Upper lobe of left lung (tissue), 6 donors: ENCODE data around the gene ASCC2. TPM values are rescaled to one million over a fixed set of nuclear protein-coding genes. Genes with fewer than 3 reads are reported as not detected.
"Not testable (repeated sequence)": the region's sequence is repeated elsewhere in the genome, so short reads cannot be mapped to it uniquely, and the experiment has no call there.

Experiments used
- ATAC-seq, 2 donors: fragments of 200-7000 bp; cut with Tn5 transposase; one replicate each; pipeline ENCODE4 v1.9.1; 2022; ENCODE audit warnings: mild to moderate bottlenecking in 2 of 2, moderate library complexity in 2 of 2; ENCODE audit not compliant: low FRiP score in 2 of 2
- DNase-seq, 2 donors: peaks; one replicate each; pipeline ENCODE4 v3.0.0-alpha.2; 2019 to 2020
- H3K27ac ChIP-seq, 4 donors: fragments of 200-600 bp; sonication (generic); one replicate each; pipeline ENCODE4 v1.5.1; 2016 to 2019
- H3K27me3 ChIP-seq, 4 donors: fragments of 200-600 bp; sonication (generic); one replicate each; pipeline ENCODE4 v1.5.1; 2017 to 2019
- H3K36me3 ChIP-seq, 4 donors: fragments of 200-600 bp; sonication (generic); one replicate each; pipeline ENCODE4 v1.5.1; 2016 to 2019
- H3K4me1 ChIP-seq, 4 donors: fragments of 200-600 bp; sonication (generic); one replicate each; pipeline ENCODE4 v1.5.1; 2018 to 2019
- H3K4me3 ChIP-seq, 4 donors: fragments of 200-600 bp; sonication (generic); one replicate each; pipeline ENCODE4 v1.5.1; 2017 to 2019; ENCODE audit warnings: mild to moderate bottlenecking in 2 of 4, moderate library complexity in 1 of 4
- H3K9me3 ChIP-seq, 4 donors: fragments of 200-600 bp; sonication (generic); one replicate each; pipeline ENCODE4 v1.5.1; 2018 to 2019
- EP300 ChIP-seq, 4 donors: sonication (generic); formaldehyde crosslinking; IDR thresholded peaks; one replicate each; pipeline ENCODE4 v1.5.1; 2017; ENCODE audit warnings: antibody characterized with exemption in 4 of 4, control low read depth in 2 of 4
- POLR2A ChIP-seq, 4 donors: fragments of 450-650 bp; IDR thresholded peaks; one replicate each; pipeline ENCODE4 v1.5.1; 2016 to 2017; ENCODE audit warnings: antibody characterized with exemption in 4 of 4, mild to moderate bottlenecking in 2 of 4
- POLR2AphosphoS5 ChIP-seq, 2 donors: sonication (generic); formaldehyde crosslinking; IDR thresholded peaks; one replicate each; pipeline ENCODE4 v1.5.1; 2017; ENCODE audit warnings: antibody characterized with exemption in 2 of 2
- WGBS, 2 donors: methylation state at CpG; one replicate each; pipeline ENCODE4 v1.1.5; 2017 to 2018; 5-methylcytosine and 5-hydroxymethylcytosine counted together
- total RNA-seq, 6 donors: library from RNA; depleted of rRNA in 4 of 6; stranded (reverse); fragments of >200 nt in 4 of 6; gene quantifications; one replicate each; pipeline versions ENCODE4 v1.1.0 to v1.2.1, GENCODE V29; 2016 to 2021
- TF ChIP-seq, protein P1 (sequence below), 6 experiments: fragments of 450-650 bp in 4 of 6; fragments of 200-600 bp in 2 of 6; sonication (generic) in 2 of 6; IDR thresholded peaks; one replicate each; pipeline ENCODE4 v1.5.1; 2016 to 2019; ENCODE audit warnings: antibody characterized with exemption in 6 of 6
- donor health status: DM: no; HTN: no; CAD: no; lungs with moderate emphysema.
- donor health status: DM: no; HTN: yes; CAD: no; lungs with severe emphysema.

ASCC2 gene
- total RNA-seq, 6 donors from 2014 or later, result 42.3 to 129 (median 64.3) TPM

DNA sequence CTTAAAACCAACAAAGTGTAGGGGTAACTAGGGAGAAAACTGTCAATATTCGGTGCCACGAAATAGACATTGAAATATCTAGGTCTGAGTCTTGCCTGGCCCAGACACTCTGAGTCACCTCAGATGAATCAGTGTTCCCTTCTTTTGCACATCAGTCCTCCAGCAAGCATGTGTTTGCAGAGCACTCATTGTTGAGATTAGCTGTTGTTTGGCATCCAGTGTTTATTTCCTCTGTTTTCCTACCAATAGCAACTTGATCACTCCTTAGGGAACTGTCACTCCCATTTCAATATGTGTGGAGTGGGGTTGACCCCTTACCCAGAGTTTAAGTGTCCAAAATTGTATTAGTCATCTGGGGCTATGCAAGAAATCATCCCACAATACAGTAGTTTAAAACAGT is 4.7 kb upstream of the ASCC2 start:
- ATAC-seq (peak in 1 of 2 donors; percentile 77), DNase-seq (no peak)
- 71 to 85% methylated on average over 2 of the region's 2 CpGs for WGBS, 2 donors
- Histone ChIP-seq H3K9me3 (peaks cover 0 to 5% (median 2%) of the 10 kb centered on the region in 4 donors), H3K27me3 (no peaks in the 10 kb centered on the region), H3K4me1 (peaks cover 0 to 6% (median 5%) of the 10 kb centered on the region in 4 donors), H3K4me3 (no peak overlapping the region), H3K27ac (no peak overlapping the region), H3K36me3 (no peaks in the 10 kb centered on the region)
- peak in 1 of 2 donors; percentile 64 for TF ChIP-seq POLR2AphosphoS5 (IDR thresholded peaks at IDR 0.05)
- TF ChIP-seq, protein P1, sequence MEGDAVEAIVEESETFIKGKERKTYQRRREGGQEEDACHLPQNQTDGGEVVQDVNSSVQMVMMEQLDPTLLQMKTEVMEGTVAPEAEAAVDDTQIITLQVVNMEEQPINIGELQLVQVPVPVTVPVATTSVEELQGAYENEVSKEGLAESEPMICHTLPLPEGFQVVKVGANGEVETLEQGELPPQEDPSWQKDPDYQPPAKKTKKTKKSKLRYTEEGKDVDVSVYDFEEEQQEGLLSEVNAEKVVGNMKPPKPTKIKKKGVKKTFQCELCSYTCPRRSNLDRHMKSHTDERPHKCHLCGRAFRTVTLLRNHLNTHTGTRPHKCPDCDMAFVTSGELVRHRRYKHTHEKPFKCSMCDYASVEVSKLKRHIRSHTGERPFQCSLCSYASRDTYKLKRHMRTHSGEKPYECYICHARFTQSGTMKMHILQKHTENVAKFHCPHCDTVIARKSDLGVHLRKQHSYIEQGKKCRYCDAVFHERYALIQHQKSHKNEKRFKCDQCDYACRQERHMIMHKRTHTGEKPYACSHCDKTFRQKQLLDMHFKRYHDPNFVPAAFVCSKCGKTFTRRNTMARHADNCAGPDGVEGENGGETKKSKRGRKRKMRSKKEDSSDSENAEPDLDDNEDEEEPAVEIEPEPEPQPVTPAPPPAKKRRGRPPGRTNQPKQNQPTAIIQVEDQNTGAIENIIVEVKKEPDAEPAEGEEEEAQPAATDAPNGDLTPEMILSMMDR (IDR thresholded peaks at IDR 0.05), result no peak

DNA sequence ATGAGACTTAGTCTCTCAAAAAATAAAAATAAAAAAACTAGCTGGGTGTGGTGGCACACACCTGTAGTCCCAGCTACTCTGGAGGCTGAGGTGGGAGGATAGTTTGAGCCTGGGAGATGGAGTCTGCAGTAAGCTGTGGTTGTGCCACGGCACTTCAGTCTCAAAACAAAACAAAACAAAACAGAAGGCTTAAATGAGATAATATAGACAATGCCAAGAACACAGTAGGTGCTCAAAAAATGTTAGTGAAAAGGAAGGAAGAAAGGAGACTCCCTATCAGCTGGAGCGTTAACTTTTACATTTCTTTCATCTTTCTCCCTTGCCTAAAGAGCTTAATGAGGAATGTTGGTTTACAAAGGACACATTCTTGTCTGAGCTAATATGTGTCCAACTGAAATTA is 4.1 kb upstream of the ASCC2 start:
- WGBS, 2 donors, result 69 to 80% methylated on average over 2 of the region's 2 CpGs
- peaks cover 0 to 5% (median 2%) of the 10 kb centered on the region in 4 donors for H3K9me3 ChIP-seq
- no peak for DNase-seq
- no peak for ATAC-seq
- TF ChIP-seq POLR2AphosphoS5 (IDR thresholded peaks at IDR 0.05) (no peak), EP300 (IDR thresholded peaks at IDR 0.05) (no peak), POLR2A (IDR thresholded peaks at IDR 0.05) (no peak)
- TF ChIP-seq, protein P1 (IDR thresholded peaks at IDR 0.05), result no peak
- H3K4me1 ChIP-seq, result peaks cover 4 to 12% (median 10%) of the 10 kb centered on the region in 4 donors
- no peaks in the 10 kb centered on the region for H3K36me3 ChIP-seq
- peak overlapping the region in 1 of 4 donors; percentile 8 for H3K27ac ChIP-seq
- H3K4me3 ChIP-seq, result no peak overlapping the region
- no peaks in the 10 kb centered on the region for H3K27me3 ChIP-seq

DNA sequence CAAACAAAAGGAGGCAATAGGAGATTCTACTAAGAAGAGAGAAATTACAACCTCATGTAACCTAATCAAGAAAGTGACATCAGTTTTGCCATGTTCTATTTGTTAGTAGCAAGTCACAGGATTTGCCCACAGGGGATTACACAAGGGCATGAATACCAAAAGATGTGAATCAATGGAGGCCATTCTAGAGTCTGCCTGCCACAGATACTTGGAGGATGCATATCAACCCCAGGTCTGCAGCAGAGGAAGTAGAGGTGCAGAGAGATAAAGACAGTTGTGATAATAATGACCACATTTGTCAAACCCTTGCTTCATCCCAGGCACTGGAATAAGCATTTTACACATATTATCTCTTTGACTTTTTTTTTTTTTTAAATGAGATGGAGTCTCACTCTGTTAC is 2.4 kb upstream of the ASCC2 start:
- Histone ChIP-seq H3K27me3 (no peaks in the 10 kb centered on the region), H3K36me3 (no peaks in the 10 kb centered on the region), H3K4me3 (no peak overlapping the region), H3K9me3 (no peaks in the 10 kb centered on the region), H3K27ac (no peak overlapping the region), H3K4me1 (peaks cover 8 to 27% (median 18%) of the 10 kb centered on the region in 4 donors)
- no peak for TF ChIP-seq POLR2A (IDR thresholded peaks at IDR 0.05)
- TF ChIP-seq, protein P1 (IDR thresholded peaks at IDR 0.05), result no peak
- no peak for TF ChIP-seq POLR2AphosphoS5 (IDR thresholded peaks at IDR 0.05)
- TF ChIP-seq EP300 (IDR thresholded peaks at IDR 0.05), result no peak
- ATAC-seq (no peak), DNase-seq (no peak)

DNA sequence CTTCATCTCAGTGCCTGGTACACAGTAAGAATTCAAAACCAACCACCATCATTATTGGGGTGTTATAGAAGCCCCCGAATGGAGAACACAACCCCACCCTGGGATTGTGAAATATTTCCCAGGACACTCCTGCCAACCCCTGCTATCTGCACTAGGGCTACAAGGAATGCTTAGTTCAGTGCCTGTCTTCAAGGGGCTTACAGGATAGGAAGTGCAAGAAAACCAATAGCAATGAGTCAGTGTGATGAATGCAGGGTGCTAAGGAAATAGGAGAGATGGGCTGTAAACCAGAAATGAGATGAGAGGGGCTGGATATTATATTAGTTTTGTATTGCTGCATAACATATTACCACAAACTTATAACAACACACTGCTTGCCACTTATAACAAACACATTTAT is 965 bp upstream of the ASCC2 start:
- TF ChIP-seq POLR2A (IDR thresholded peaks at IDR 0.05) (no peak), EP300 (IDR thresholded peaks at IDR 0.05) (no peak), POLR2AphosphoS5 (IDR thresholded peaks at IDR 0.05) (no peak)
- TF ChIP-seq, protein P1 (IDR thresholded peaks at IDR 0.05), result no peak
- H3K4me3 ChIP-seq, result peak overlapping the region in 1 of 4 donors; percentile 95
- 75 to 77% methylated on average over 1 of the region's 1 CpG for WGBS, 2 donors
- ATAC-seq, result no peak
- no peaks in the 10 kb centered on the region for H3K27me3 ChIP-seq
- no peak for DNase-seq
- H3K27ac ChIP-seq, result peak overlapping the region; percentile 83 to 88 (median 86)
- H3K4me1 ChIP-seq, result peaks cover 8 to 27% (median 18%) of the 10 kb centered on the region in 4 donors
- H3K36me3 ChIP-seq, result peaks cover 2 to 4% (median 4%) of the 10 kb centered on the region in 4 donors
- no peaks in the 10 kb centered on the region for H3K9me3 ChIP-seq

DNA sequence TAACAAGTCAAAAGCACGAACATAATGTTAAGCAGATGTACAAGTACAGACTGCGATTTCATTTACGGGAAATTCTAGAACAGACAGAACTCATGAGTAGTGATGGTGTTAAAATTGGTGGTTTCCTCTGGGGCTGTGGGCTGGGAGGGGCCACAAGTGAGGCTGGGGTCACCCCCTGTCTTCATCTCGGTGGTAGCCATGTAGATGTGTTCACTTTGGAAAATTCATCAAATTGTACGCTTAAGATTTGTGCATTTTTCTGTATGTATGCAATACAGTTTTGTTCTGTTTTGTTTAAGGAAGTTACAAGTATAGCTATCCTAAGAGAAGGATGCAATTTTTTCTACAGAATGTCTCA is 504 bp upstream of the ASCC2 start:
- Histone ChIP-seq H3K4me3 (peak overlapping the region in 3 of 4 donors; percentile 88 to 98 (median 95)), H3K27me3 (no peaks in the 10 kb centered on the region), H3K4me1 (peaks cover 8 to 27% (median 18%) of the 10 kb centered on the region in 4 donors), H3K9me3 (no peaks in the 10 kb centered on the region), H3K36me3 (peaks cover 4 to 8% (median 6%) of the 10 kb centered on the region in 4 donors), H3K27ac (peak overlapping the region; percentile 83 to 88 (median 86))
- 23% methylated on average over 5 of the region's 5 CpGs for WGBS, 2 donors
- DNase-seq, result no peak
- peak in 1 of 2 donors; percentile 10 for ATAC-seq
- peak in 1 of 4 donors; percentile 2 for TF ChIP-seq EP300 (IDR thresholded peaks at IDR 0.05)
- no peak for TF ChIP-seq POLR2AphosphoS5 (IDR thresholded peaks at IDR 0.05)

DNA sequence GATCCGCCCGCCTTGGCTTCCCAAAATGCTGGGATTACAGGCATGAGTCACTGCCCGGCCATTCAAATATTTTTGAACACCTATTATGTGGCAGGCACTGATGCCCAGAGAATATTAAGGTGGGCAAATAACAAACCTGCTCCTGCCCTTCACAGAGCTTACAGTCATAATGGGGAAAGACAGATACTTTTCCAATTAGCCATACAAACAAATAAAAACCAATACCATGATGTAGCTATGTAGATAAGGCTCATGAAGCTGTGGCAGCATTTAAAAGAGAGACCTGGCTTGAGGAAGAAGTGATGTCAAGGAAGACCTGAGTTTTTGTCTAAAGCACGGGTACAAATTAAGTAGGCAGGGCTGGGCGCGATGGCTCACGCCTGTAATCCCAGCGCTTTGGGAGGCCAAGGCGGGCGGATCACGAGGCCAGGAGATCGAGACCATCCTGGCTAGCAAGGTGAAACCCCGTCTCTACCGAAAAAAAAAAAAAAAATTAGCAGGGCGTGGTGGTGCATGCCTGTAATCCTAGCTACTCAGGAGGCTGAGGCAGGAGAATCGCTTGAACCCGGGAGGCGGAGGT is 1.2 kb downstream of the ASCC2 start:
- H3K36me3 ChIP-seq, result peaks cover 6 to 25% (median 16%) of the 10 kb centered on the region in 4 donors
- not testable (repeated sequence) for ATAC-seq, H3K27ac ChIP-seq, H3K9me3 ChIP-seq, H3K27me3 ChIP-seq
- peaks cover 8 to 27% (median 18%) of the 10 kb centered on the region in 4 donors for H3K4me1 ChIP-seq
- peak in 1 of 2 donors; percentile 31 for DNase-seq
- 94 to 95% methylated on average over 17 to 18 of the region's 18 CpGs for WGBS, 2 donors
- H3K4me3 ChIP-seq, result peak overlapping the region in 3 of 4 donors; percentile 88 to 98 (median 95)
